ENCODE results near the gene NOL12.
A peak's percentile ranks its signal among the peaks of the same experiment; 100 is the strongest.
"Not testable (repeated sequence)": the region's sequence is repeated elsewhere in the genome, so short reads cannot be mapped to it uniquely, and the experiment has no call there.

NOL12 gene

GRCh38 chr22:37690901-37691504 is 4.9 kb downstream of the NOL12 start:
- H3K27ac ChIP-seq: no peak overlapping the region
- intact Hi-C loops (cut with DNase I; ENCODE audit: low total_unique reads): no loop called here
- DNase-seq: no peak
- no peak for TF ChIP-seq CTCF (IDR thresholded peaks at IDR 0.05)
- no peaks in the 10 kb centered on the region for H3K27me3 ChIP-seq
- H3K4me1 ChIP-seq: peaks cover 0 to 22% (median 19%) of the 10 kb centered on the region in 4 donors
- no peaks in the 10 kb centered on the region for H3K9me3 ChIP-seq
- peaks cover 31 to 50% (median 48%) of the 10 kb centered on the region in 3 donors for H3K36me3 ChIP-seq
- H3K4me3 ChIP-seq: no peak overlapping the region

DNA sequence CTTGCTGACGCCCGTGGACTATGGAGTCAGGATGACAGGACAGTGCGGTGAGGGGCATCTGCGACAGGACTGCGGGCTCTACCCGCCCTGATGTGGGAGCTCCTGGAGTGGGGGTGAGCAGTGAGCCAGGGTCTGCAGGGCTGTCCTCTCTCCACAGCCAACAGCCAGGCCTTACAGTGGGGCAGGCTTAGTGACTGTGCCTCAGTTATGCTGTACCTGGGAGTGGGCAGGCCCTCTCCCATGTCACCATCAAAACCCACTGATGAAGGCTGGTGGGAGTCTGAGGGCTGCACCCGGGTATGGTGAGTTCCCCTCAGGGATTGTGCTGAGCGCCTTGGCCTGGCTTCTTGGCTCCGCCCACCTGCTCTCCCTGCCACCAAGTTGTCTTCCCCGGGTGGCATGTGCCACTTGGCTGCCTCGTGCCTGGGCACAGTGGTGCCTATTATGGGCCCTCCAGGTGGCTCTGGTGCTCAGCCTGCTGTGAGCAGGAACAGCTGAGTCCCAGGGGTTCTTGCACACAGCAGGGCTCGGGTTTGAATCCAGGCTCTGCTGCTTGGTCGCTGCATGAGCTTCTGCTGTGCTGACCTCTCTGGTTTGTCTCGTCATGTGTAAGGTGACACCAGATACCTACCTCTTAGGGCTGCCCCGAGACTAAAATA is 6.6 kb downstream of the NOL12 start:
- Histone ChIP-seq H3K4me3 (no peak overlapping the region), H3K4me1 (peaks cover 0 to 22% (median 19%) of the 10 kb centered on the region in 4 donors), H3K27ac (no peak overlapping the region), H3K9me3 (no peaks in the 10 kb centered on the region), H3K36me3 (peaks cover 31 to 50% (median 48%) of the 10 kb centered on the region in 3 donors), H3K27me3 (no peaks in the 10 kb centered on the region)
- DNase-seq: no peak
- intact Hi-C loops (cut with DNase I; ENCODE audit: low total_unique reads): no loop called here
- no peak for TF ChIP-seq CTCF (IDR thresholded peaks at IDR 0.05)

- DNase-seq; H3K4me3 ChIP-seq; H3K27ac ChIP-seq; H3K27me3 ChIP-seq; intact Hi-C loops (cut with DNase I; ENCODE audit: low total_unique reads); H3K9me3 ChIP-seq: not testable (repeated sequence)
- Histone ChIP-seq H3K4me1 (peaks cover 0 to 20% (median 17%) of the 10 kb centered on the region in 4 donors), H3K36me3 (peaks cover 31 to 39% (median 36%) of the 10 kb centered on the region in 3 donors)
These were observed 8.0 kb downstream of the NOL12 start for GRCh38 chr22:37694131-37694530.

DNA sequence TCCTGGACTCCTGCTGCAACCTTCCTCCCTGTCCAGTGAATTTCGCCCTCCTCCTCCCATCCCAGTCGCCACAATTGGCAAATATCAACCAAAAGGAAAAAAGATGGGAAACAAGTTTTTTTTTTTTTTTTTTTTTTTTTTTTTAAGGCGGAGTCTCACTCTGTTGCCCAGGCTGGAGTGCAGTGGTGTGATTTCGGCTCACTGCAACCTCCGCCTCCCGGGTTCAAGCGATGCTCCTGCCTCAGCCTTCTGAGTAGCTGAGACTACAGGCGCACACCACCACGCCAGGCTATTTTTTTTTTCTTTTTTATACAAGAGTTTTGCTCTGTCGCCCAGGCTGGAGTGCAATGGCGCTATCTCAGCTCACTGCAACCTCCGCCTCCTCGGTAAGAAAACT is 10.1 kb downstream of the NOL12 start:
- H3K4me3 ChIP-seq: peak overlapping the region; percentile 21 to 35
- H3K27me3 ChIP-seq; H3K9me3 ChIP-seq; intact Hi-C loops (cut with DNase I; ENCODE audit: low total_unique reads); DNase-seq: not testable (repeated sequence)
- peaks cover 20 to 25% (median 23%) of the 10 kb centered on the region in 3 donors for H3K36me3 ChIP-seq
- H3K27ac ChIP-seq: peak overlapping the region; percentile 50 to 69
- H3K4me1 ChIP-seq: peaks cover 0 to 20% (median 17%) of the 10 kb centered on the region in 4 donors

- Histone ChIP-seq H3K9me3 (no peaks in the 10 kb centered on the region), H3K4me3 (peak within 1 kb of the TSS; percentile 21 to 35), H3K27me3 (no peaks in the 10 kb centered on the region), H3K4me1 (peaks cover 0 to 20% (median 17%) of the 10 kb centered on the region in 4 donors), H3K36me3 (peaks cover 13 to 19% (median 16%) of the 10 kb centered on the region in 3 donors), H3K27ac (peak within 1 kb of the TSS; percentile 63 to 69)
- intact Hi-C loops (cut with DNase I; ENCODE audit: low total_unique reads): no loop called here
- DNase-seq: peak; percentile 95 to 97
- peak; percentile 22 to 42 for TF ChIP-seq CTCF (IDR thresholded peaks at IDR 0.05)
These were observed 10.8 kb downstream of the NOL12 start, which contains the start of gene TRIOBP for GRCh38 chr22:37696657-37697537. TSS of gene TRIOBP (plus strand) at chr22:37697048. CDS start at chr22:37701366, 4,318 bp downstream.

GRCh38 chr22:37697538-37697835 is 11.3 kb downstream of the NOL12 start:
- Histone ChIP-seq H3K4me3 (no peak overlapping the region), H3K27me3 (no peaks in the 10 kb centered on the region), H3K9me3 (no peaks in the 10 kb centered on the region), H3K4me1 (peaks cover 0 to 20% (median 17%) of the 10 kb centered on the region in 4 donors), H3K36me3 (peaks cover 11 to 13% (median 12%) of the 10 kb centered on the region in 3 donors), H3K27ac (peak overlapping the region; percentile 63 to 69)
- TF ChIP-seq CTCF (IDR thresholded peaks at IDR 0.05): no peak
- no peak for DNase-seq
- intact Hi-C loops (cut with DNase I; ENCODE audit: low total_unique reads): no loop called here

Measured in tibial artery (tissue), 4 donors.